MM.1S (cell line): Measurements from ENCODE around the gene SORCS2.

Experiments used
- CTCF ChIP-seq: fragments of 300-600 bp; sonication (generic); IDR thresholded peaks from 2 replicates; pipeline ENCODE4 v1.5.1; 2016; ENCODE audit warnings: antibody characterized with exemption, low read length, mixed read lengths
- EZH2 ChIP-seq: fragments of 300-600 bp; sonication (generic); optimal IDR thresholded peaks from 2 replicates; pipeline ENCODE3; 2017; ENCODE audit warnings: low read depth, mild to moderate bottlenecking, antibody characterized with exemption, low read length, mixed read lengths

- TF ChIP-seq CTCF (no peak), EZH2 (no peak)
Measured at GRCh38 chr4:7779432-7779768, 587.1 kb downstream of the SORCS2 start.
